Measurements from ENCODE around the gene CDC42EP4. TPM values are rescaled to one million over a fixed set of nuclear protein-coding genes. Genes with fewer than 3 reads are reported as not detected.

CDC42EP4 gene
- total RNA-seq, 2 donors from 2014 or later: 38.5 to 49.7 TPM

GRCh38 chr17:73269329-73269615 lies 42.5 kb downstream of the CDC42EP4 start:
- no peaks in the 10 kb centered on the region for H3K4me1 ChIP-seq (ENCODE audit: control insufficient read depth, insufficient read depth, low read length)
- Mint-ChIP-seq H3K4me1 (no peaks in the 10 kb centered on the region), H3K9me3 (peaks cover 2% of the 10 kb centered on the region), H3K27ac (no peak overlapping the region), H3K27me3 (ENCODE audit: insufficient read depth) (no peaks in the 10 kb centered on the region), H3K36me3 (ENCODE audit: low read depth) (no peaks in the 10 kb centered on the region), H3K4me3 (no peak overlapping the region)
- H3K36me3 ChIP-seq (ENCODE audit: control insufficient read depth, insufficient read depth, low read length): no peaks in the 10 kb centered on the region
- no peaks in the 10 kb centered on the region for H3K27me3 ChIP-seq (ENCODE audit: control insufficient read depth, insufficient read depth, low read length, poor library complexity, severe bottlenecking)
- H3K9me3 ChIP-seq (ENCODE audit: control insufficient read depth, low read length): peaks cover 9% of the 10 kb centered on the region
- no peak overlapping the region for H3K9ac ChIP-seq (ENCODE audit: extremely low read depth, low read length, poor library complexity, severe bottlenecking)
- DNase-seq: no peak
- no peak overlapping the region for H3K27ac ChIP-seq (ENCODE audit: low read depth, low read length)
- TF ChIP-seq CTCF (conservative IDR thresholded peaks at IDR 0.05): no peak
- H3K4me3 ChIP-seq (ENCODE audit: low read length): no peak overlapping the region

- 87 to 95% methylated on average over 5 to 9 of the region's 9 CpGs for WGBS, 2 experiments (ENCODE audit: insufficient coverage in 1 of 2, insufficient read length in 1 of 2)
- H3K27ac Mint-ChIP-seq: no peak overlapping the region
Measured at GRCh38 chr17:73268582-73269328, 43.0 kb downstream of the CDC42EP4 start.

GRCh38 chr17:73267648-73268537 lies 43.9 kb downstream of the CDC42EP4 start:
- TF ChIP-seq CTCF (conservative IDR thresholded peaks at IDR 0.05): no peak
- Mint-ChIP-seq H3K36me3 (ENCODE audit: low read depth) (no peaks in the 10 kb centered on the region), H3K27me3 (ENCODE audit: insufficient read depth) (no peaks in the 10 kb centered on the region), H3K27ac (no peak overlapping the region), H3K4me1 (peaks cover 6% of the 10 kb centered on the region), H3K9me3 (peaks cover 2% of the 10 kb centered on the region), H3K4me3 (no peak overlapping the region)
- no peak overlapping the region for H3K4me3 ChIP-seq (ENCODE audit: low read length)
- whole genome bisulfite sequencing, 2 experiments (ENCODE audit: insufficient coverage in 1 of 2, insufficient read length in 1 of 2): 85 to 100% methylated on average over 1 to 11 of the region's 11 CpGs
- no peak overlapping the region for H3K9ac ChIP-seq (ENCODE audit: extremely low read depth, low read length, poor library complexity, severe bottlenecking)
- DNase-seq: no peak
- no peaks in the 10 kb centered on the region for H3K36me3 ChIP-seq (ENCODE audit: control insufficient read depth, insufficient read depth, low read length)
- no peaks in the 10 kb centered on the region for H3K27me3 ChIP-seq (ENCODE audit: control insufficient read depth, insufficient read depth, low read length, poor library complexity, severe bottlenecking)
- peak overlapping the region; percentile 13 for H3K27ac ChIP-seq (ENCODE audit: low read depth, low read length)
- peaks cover 3% of the 10 kb centered on the region for H3K4me1 ChIP-seq (ENCODE audit: control insufficient read depth, insufficient read depth, low read length)
- H3K9me3 ChIP-seq (ENCODE audit: control insufficient read depth, low read length): peaks cover 9% of the 10 kb centered on the region

More at GRCh38 chr17:73268582-73269328, 43.0 kb downstream of the CDC42EP4 start:
- peaks cover 2% of the 10 kb centered on the region for H3K9me3 Mint-ChIP-seq
- Histone ChIP-seq H3K27me3 (ENCODE audit: control insufficient read depth, insufficient read depth, low read length, poor library complexity, severe bottlenecking) (no peaks in the 10 kb centered on the region), H3K9ac (ENCODE audit: extremely low read depth, low read length, poor library complexity, severe bottlenecking) (no peak overlapping the region), H3K4me3 (ENCODE audit: low read length) (no peak overlapping the region), H3K9me3 (ENCODE audit: control insufficient read depth, low read length) (peaks cover 9% of the 10 kb centered on the region), H3K36me3 (ENCODE audit: control insufficient read depth, insufficient read depth, low read length) (no peaks in the 10 kb centered on the region), H3K4me1 (ENCODE audit: control insufficient read depth, insufficient read depth, low read length) (no peaks in the 10 kb centered on the region), H3K27ac (ENCODE audit: low read depth, low read length) (no peak overlapping the region)
- H3K4me1 Mint-ChIP-seq: no peaks in the 10 kb centered on the region
- H3K27me3 Mint-ChIP-seq (ENCODE audit: insufficient read depth): no peaks in the 10 kb centered on the region
- DNase-seq: no peak
- no peak for TF ChIP-seq CTCF (conservative IDR thresholded peaks at IDR 0.05)
- H3K4me3 Mint-ChIP-seq: no peak overlapping the region
- no peaks in the 10 kb centered on the region for H3K36me3 Mint-ChIP-seq (ENCODE audit: low read depth)
